GM23338 (cell line): ENCODE data around the gene CD7. TPM values are rescaled to one million over a fixed set of nuclear protein-coding genes. Genes with fewer than 3 reads are reported as not detected.

ENCODE experiments used
- ATAC-seq: fragments of 200-7000 bp; cut with Tn5 transposase; 3 replicates; pipeline ENCODE4 v1.9.1; 2020
- DNase-seq: peaks from one replicate; pipeline ENCODE4 v3.0.0-alpha.2; 2015; ENCODE audit warnings: low spot score
- H2AFZ ChIP-seq: fragments of 200-600 bp; sonication (generic); 2 replicates; pipeline ENCODE4 v1.8.0; 2016; ENCODE audit warnings: antibody characterized with exemption, mild to moderate bottlenecking, moderate library complexity
- H3F3A ChIP-seq: fragments of 200-600 bp; sonication (generic); replicated peaks from 2 replicates; pipeline ENCODE4 v1.8.0; 2017; ENCODE audit warnings: antibody characterized with exemption, mixed run types, low read depth
- H3K27ac ChIP-seq: fragments of 200-600 bp; sonication (generic); 2 replicates; pipeline ENCODE4 v1.6.1; 2016; ENCODE audit warnings: low read depth
- H3K27me3 ChIP-seq: fragments of 200-600 bp; sonication (generic); 2 replicates; pipeline ENCODE4 v1.8.0; 2016; ENCODE audit warnings: mild to moderate bottlenecking, mixed run types, moderate library complexity; ENCODE audit not compliant: insufficient read depth
- H3K36me3 ChIP-seq: fragments of 200-600 bp; sonication (generic); 2 replicates; pipeline ENCODE4 v1.8.0; 2016; ENCODE audit warnings: mild to moderate bottlenecking; ENCODE audit not compliant: insufficient read depth
- H3K4me1 ChIP-seq: fragments of 200-600 bp; sonication (generic); 2 replicates; pipeline ENCODE4 v1.8.0; 2016; ENCODE audit warnings: mild to moderate bottlenecking, moderate library complexity; ENCODE audit not compliant: insufficient read depth
- H3K4me2 ChIP-seq: fragments of 200-600 bp; sonication (generic); 2 replicates; pipeline ENCODE4 v1.7.1; 2017; ENCODE audit warnings: mixed run types
- H3K4me3 ChIP-seq: fragments of 200-600 bp; sonication (generic); 2 replicates; pipeline ENCODE4 v1.6.1; 2016; ENCODE audit warnings: mixed run types
- H3K79me2 ChIP-seq: fragments of 200-600 bp; sonication (generic); replicated peaks from 2 replicates; pipeline ENCODE4 v1.8.0; 2017; ENCODE audit warnings: mild to moderate bottlenecking; ENCODE audit not compliant: insufficient read depth
- H3K9me2 ChIP-seq: fragments of 200-600 bp; sonication (generic); 2 replicates; pipeline ENCODE4 v1.8.0; 2017; ENCODE audit not compliant: insufficient read depth
- H4K20me1 ChIP-seq: fragments of 200-600 bp; sonication (generic); replicated peaks from 2 replicates; pipeline ENCODE4 v1.8.0; 2017; ENCODE audit warnings: mild to moderate bottlenecking; ENCODE audit not compliant: insufficient read depth
- H3K27ac Mint-ChIP-seq: 2 replicates; pipeline ENCODE4 v1.8.0; 2020; ENCODE audit warnings: inconsistent platforms, mild to moderate bottlenecking, moderate library complexity, mixed read lengths
- H3K27me3 Mint-ChIP-seq: 3 replicates; pipeline ENCODE4 v1.8.0; 2022; ENCODE audit warnings: low read depth, mild to moderate bottlenecking, moderate library complexity, mixed read lengths, inconsistent platforms; ENCODE audit not compliant: insufficient read depth, poor library complexity
- H3K36me3 Mint-ChIP-seq: 3 replicates; pipeline ENCODE4 v1.8.0; 2021; ENCODE audit warnings: low read depth, mild to moderate bottlenecking, inconsistent platforms, moderate library complexity, mixed read lengths
- H3K4me1 Mint-ChIP-seq: 3 replicates; pipeline ENCODE4 v1.8.0; 2020; ENCODE audit warnings: mild to moderate bottlenecking, inconsistent platforms, mixed read lengths
- H3K4me3 Mint-ChIP-seq: 3 replicates; pipeline ENCODE4 v1.8.0; 2021; ENCODE audit warnings: moderate library complexity, mild to moderate bottlenecking, inconsistent platforms, mixed read lengths
- H3K9me3 Mint-ChIP-seq: 3 replicates; pipeline ENCODE4 v1.8.0; 2020; ENCODE audit warnings: moderate library complexity, mild to moderate bottlenecking, inconsistent platforms, mixed read lengths
- CREB1 ChIP-seq: fragments of 250-450 bp; sonication (Bioruptor Pico); IDR thresholded peaks from 2 replicates; pipeline ENCODE4 v1.5.0; 2020; ENCODE audit warnings: low read depth, mild to moderate bottlenecking, moderate library complexity
- EZH2 ChIP-seq: fragments of 200-600 bp; sonication (generic); IDR thresholded peaks from one replicate; pipeline ENCODE4 v1.8.0; 2017; ENCODE audit warnings: antibody characterized with exemption, mild to moderate bottlenecking, low read depth; ENCODE audit not compliant: unreplicated experiment
- EZH2phosphoT487 ChIP-seq: fragments of 200-600 bp; sonication (generic); IDR thresholded peaks from one replicate; pipeline ENCODE4 v1.8.1; 2018; ENCODE audit warnings: antibody characterized with exemption; ENCODE audit not compliant: unreplicated experiment
- NANOG ChIP-seq: IDR thresholded peaks from 2 replicates; pipeline ENCODE4 v1.6.1; 2016; ENCODE audit warnings: antibody characterized with exemption, borderline replicate concordance
- STAT1 ChIP-seq: IDR thresholded peaks from one replicate; pipeline ENCODE4 v1.6.1; 2016; ENCODE audit warnings: antibody characterized with exemption; ENCODE audit not compliant: unreplicated experiment
- ZNF331 ChIP-seq: fragments of 250-450 bp; sonication (Bioruptor Pico); IDR thresholded peaks from 2 replicates; pipeline ENCODE4 v1.5.0; 2020; ENCODE audit warnings: low read depth, mild to moderate bottlenecking, moderate library complexity
- polyA plus RNA-seq: library from polyadenylated mRNA; unstranded; fragments of >200 nt; fragmentation: Nextera tagmentation; extraction: Ambion mirVana; gene quantifications from 2 replicates; pipeline ENCODE4 v1.2.1, GENCODE V29; 2016
- total RNA-seq: library from RNA; depleted of rRNA; stranded (reverse); fragments of >200 nt; shearing (Covaris generic); gene quantifications from 2 replicates; pipeline ENCODE4 v1.2.3, GENCODE V29; 2014
- TF ChIP-seq, protein P1 (sequence below): IDR thresholded peaks from one replicate; pipeline ENCODE4 v1.6.1; 2018; ENCODE audit warnings: antibody characterized with exemption; ENCODE audit not compliant: unreplicated experiment
- TF ChIP-seq, protein P2 (sequence below), 2 experiments: fragments of 200-600 bp in 1 of 2; sonication (generic) in 1 of 2; conservative IDR thresholded peaks; 2 replicates each; pipeline versions ENCODE4 v1.5.1 to v1.6.1; 2016 to 2017; ENCODE audit warnings: antibody characterized with exemption in 2 of 2, low read depth in 2 of 2, mild to moderate bottlenecking in 2 of 2, moderate library complexity in 1 of 2
- TF ChIP-seq, protein P3 (sequence below): IDR thresholded peaks from 2 replicates; pipeline ENCODE4 v1.6.1; 2016; ENCODE audit warnings: antibody characterized with exemption

CD7 gene
- total and polyA plus RNA-seq, 2 experiments from 2014 or later = 0.42 to 0.44 TPM

DNA sequence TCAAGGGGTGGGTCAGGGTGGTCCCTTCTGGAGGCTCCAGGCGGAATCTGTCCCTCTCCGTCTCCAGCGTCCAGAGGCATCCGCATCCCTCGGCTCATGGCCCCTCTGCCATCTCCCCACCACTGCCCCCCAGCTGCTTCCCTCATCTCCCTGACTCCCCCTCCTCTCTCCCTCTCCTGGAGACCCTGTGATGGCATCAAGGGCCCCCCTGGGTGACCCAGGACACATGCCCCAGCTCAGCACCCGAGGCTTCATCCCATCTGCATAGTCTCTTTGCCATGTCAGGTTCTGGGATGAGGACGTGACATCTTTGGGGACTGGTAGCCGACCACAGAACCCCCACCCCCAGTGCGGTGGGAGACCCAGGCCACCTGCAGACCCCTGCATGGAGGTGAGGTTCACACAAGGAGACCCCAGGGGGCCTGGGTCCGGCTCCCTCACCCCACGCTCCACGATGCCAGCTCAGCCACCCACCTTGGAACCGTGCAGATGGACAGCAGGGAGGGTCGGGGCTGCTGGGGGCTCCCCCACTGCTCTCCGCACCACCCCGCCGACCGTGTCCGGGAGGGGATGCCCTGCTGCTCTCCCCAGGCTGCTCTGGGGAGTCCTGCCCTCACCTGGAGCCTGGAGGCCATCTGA lies 12.4 kb upstream of the CD7 start (continued):
- TF ChIP-seq, protein P1, sequence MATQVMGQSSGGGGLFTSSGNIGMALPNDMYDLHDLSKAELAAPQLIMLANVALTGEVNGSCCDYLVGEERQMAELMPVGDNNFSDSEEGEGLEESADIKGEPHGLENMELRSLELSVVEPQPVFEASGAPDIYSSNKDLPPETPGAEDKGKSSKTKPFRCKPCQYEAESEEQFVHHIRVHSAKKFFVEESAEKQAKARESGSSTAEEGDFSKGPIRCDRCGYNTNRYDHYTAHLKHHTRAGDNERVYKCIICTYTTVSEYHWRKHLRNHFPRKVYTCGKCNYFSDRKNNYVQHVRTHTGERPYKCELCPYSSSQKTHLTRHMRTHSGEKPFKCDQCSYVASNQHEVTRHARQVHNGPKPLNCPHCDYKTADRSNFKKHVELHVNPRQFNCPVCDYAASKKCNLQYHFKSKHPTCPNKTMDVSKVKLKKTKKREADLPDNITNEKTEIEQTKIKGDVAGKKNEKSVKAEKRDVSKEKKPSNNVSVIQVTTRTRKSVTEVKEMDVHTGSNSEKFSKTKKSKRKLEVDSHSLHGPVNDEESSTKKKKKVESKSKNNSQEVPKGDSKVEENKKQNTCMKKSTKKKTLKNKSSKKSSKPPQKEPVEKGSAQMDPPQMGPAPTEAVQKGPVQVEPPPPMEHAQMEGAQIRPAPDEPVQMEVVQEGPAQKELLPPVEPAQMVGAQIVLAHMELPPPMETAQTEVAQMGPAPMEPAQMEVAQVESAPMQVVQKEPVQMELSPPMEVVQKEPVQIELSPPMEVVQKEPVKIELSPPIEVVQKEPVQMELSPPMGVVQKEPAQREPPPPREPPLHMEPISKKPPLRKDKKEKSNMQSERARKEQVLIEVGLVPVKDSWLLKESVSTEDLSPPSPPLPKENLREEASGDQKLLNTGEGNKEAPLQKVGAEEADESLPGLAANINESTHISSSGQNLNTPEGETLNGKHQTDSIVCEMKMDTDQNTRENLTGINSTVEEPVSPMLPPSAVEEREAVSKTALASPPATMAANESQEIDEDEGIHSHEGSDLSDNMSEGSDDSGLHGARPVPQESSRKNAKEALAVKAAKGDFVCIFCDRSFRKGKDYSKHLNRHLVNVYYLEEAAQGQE = no peak
- TF ChIP-seq EZH2 = no peak
- no peak for TF ChIP-seq STAT1
- TF ChIP-seq, protein P2, sequence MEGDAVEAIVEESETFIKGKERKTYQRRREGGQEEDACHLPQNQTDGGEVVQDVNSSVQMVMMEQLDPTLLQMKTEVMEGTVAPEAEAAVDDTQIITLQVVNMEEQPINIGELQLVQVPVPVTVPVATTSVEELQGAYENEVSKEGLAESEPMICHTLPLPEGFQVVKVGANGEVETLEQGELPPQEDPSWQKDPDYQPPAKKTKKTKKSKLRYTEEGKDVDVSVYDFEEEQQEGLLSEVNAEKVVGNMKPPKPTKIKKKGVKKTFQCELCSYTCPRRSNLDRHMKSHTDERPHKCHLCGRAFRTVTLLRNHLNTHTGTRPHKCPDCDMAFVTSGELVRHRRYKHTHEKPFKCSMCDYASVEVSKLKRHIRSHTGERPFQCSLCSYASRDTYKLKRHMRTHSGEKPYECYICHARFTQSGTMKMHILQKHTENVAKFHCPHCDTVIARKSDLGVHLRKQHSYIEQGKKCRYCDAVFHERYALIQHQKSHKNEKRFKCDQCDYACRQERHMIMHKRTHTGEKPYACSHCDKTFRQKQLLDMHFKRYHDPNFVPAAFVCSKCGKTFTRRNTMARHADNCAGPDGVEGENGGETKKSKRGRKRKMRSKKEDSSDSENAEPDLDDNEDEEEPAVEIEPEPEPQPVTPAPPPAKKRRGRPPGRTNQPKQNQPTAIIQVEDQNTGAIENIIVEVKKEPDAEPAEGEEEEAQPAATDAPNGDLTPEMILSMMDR (conservative IDR thresholded peaks at IDR 0.05; ENCODE audit: low read depth in 2 of 2) = no peak
- no peak for TF ChIP-seq EZH2phosphoT487
- TF ChIP-seq, protein P3, sequence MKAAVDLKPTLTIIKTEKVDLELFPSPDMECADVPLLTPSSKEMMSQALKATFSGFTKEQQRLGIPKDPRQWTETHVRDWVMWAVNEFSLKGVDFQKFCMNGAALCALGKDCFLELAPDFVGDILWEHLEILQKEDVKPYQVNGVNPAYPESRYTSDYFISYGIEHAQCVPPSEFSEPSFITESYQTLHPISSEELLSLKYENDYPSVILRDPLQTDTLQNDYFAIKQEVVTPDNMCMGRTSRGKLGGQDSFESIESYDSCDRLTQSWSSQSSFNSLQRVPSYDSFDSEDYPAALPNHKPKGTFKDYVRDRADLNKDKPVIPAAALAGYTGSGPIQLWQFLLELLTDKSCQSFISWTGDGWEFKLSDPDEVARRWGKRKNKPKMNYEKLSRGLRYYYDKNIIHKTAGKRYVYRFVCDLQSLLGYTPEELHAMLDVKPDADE = no peak

DNA sequence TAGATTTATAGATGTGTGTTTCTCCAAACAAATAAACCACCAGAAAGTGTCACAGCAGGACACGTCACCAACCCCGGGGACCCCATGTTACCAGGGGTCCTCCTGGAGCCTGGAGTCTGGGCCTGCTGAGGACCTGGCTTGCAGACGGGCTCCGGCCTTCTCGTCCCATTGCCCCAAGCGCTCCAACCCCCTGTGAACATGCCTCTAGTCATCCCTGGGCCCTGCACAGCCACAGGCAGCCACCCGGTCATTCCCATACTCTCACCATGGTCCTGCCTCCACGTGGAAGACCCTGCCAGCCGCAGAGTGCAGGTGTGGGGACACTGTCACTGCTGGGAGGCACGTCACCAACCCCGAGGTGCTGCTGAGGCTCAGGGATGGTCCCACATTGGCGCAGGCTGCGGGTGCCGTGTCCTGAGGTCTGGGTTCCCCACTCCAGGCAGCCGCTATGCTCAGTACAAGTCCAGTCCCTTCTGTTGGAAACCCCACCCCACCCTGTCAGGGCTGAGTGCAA lies 11.6 kb upstream of the CD7 start:
- Mint-ChIP-seq H3K4me1 (peaks cover 17% of the 10 kb centered on the region), H3K36me3 (no peaks in the 10 kb centered on the region; the same call in 2 of the 3 replicates), H3K9me3 (no peaks in the 10 kb centered on the region), H3K27ac (no peak overlapping the region), H3K4me3 (no peak overlapping the region; the same call in 2 of the 3 replicates), H3K27me3 (peaks cover 33% of the 10 kb centered on the region)
- Histone ChIP-seq H3K9me2 (no peaks in the 10 kb centered on the region), H3K4me2 (no peak overlapping the region), H4K20me1 (no peaks in the 10 kb centered on the region), H3F3A (no peaks in the 10 kb centered on the region), H3K27me3 (peaks cover 27% of the 10 kb centered on the region), H3K36me3 (no peaks in the 10 kb centered on the region), H2AFZ (no peak overlapping the region), H3K4me3 (no peak overlapping the region), H3K4me1 (no peaks in the 10 kb centered on the region), H3K79me2 (no peaks in the 10 kb centered on the region), H3K27ac (no peak overlapping the region)
- no peak for DNase-seq
- ATAC-seq = no peak
- TF ChIP-seq STAT1 (no peak), ZNF331 (CRISPR knock-in tag) (no peak), NANOG (no peak), EZH2phosphoT487 (no peak), CREB1 (CRISPR knock-in tag) (no peak)
- TF ChIP-seq, protein P2 (conservative IDR thresholded peaks at IDR 0.05; ENCODE audit: low read depth in 2 of 2) = no peak
- TF ChIP-seq, protein P1 = no peak
- TF ChIP-seq, protein P3 = no peak
